Measurements from ENCODE around the gene TMPRSS6. TPM values are rescaled to one million over a fixed set of nuclear protein-coding genes. Genes with fewer than 3 reads are reported as not detected.

TMPRSS6 gene
- total RNA-seq, result not detected

DNA sequence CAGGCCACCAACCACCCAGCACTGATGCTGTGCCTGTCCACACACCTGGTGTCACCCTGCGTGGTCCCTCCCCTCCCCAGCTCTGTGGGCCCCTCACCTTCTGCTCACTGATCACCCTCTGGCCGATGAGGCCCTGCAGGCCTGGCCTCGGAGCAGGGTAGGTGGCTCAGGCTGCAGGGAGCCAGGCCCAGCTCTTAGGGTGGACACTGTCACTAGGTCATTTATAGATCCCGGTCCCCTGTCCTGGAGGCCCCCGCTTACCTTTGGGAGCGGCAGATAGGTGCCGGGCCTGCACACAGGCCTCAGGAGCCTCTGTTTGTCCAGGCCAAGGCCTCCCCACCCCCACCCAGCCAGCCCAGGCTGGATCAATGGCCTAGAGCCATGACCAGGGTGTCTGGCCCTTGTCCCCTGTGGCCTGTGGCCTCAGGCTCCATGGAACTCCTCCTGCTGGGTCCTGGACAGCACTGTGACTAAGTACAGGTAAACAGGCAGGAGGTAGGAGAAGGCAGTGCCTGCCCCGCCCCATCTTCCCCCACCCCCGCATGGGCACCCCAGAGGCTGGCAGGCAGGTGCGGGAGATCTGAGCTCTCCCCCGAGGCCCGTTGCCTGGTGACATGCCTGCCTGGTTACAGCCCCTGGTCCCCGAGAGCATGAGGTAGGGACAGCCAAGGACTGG is at the start of gene TMPRSS6:
Gene TMPRSS6 (minus strand): TSS at position 472 of the 676 bp plus-strand sequence. CDS start 6,296 bp downstream, outside the sequence.
- peaks cover 82% of the 10 kb centered on the region for H3K27me3 ChIP-seq
- no peaks in the 10 kb centered on the region for H3K9me3 ChIP-seq
- no peaks in the 10 kb centered on the region for H3K4me1 ChIP-seq
- TF ChIP-seq, protein P1, sequence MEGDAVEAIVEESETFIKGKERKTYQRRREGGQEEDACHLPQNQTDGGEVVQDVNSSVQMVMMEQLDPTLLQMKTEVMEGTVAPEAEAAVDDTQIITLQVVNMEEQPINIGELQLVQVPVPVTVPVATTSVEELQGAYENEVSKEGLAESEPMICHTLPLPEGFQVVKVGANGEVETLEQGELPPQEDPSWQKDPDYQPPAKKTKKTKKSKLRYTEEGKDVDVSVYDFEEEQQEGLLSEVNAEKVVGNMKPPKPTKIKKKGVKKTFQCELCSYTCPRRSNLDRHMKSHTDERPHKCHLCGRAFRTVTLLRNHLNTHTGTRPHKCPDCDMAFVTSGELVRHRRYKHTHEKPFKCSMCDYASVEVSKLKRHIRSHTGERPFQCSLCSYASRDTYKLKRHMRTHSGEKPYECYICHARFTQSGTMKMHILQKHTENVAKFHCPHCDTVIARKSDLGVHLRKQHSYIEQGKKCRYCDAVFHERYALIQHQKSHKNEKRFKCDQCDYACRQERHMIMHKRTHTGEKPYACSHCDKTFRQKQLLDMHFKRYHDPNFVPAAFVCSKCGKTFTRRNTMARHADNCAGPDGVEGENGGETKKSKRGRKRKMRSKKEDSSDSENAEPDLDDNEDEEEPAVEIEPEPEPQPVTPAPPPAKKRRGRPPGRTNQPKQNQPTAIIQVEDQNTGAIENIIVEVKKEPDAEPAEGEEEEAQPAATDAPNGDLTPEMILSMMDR (IDR thresholded peaks at IDR 0.05), result no peak
- TF ChIP-seq POLR2A (IDR thresholded peaks at IDR 0.05) (no peak), EP300 (IDR thresholded peaks at IDR 0.05) (no peak), POLR2AphosphoS5 (IDR thresholded peaks at IDR 0.05) (no peak)
- H3K27ac ChIP-seq, result no peak within 1 kb of the TSS
- no peaks in the 10 kb centered on the region for H3K36me3 ChIP-seq
- no peak for ATAC-seq
- no CpG with 5 or more reads among the region's 13 CpGs for WGBS, 2 donors (ENCODE audit: low coverage in 1 of 2)
- H3K4me3 ChIP-seq, result no peak within 1 kb of the TSS

- Histone ChIP-seq H3K27me3 (peaks cover 76% of the 10 kb centered on the region), H3K9me3 (no peaks in the 10 kb centered on the region), H3K36me3 (no peaks in the 10 kb centered on the region), H3K4me1 (no peaks in the 10 kb centered on the region), H3K27ac (no peak overlapping the region), H3K4me3 (no peak overlapping the region)
- TF ChIP-seq, protein P1 (IDR thresholded peaks at IDR 0.05), result no peak
- TF ChIP-seq POLR2A (IDR thresholded peaks at IDR 0.05) (no peak), POLR2AphosphoS5 (IDR thresholded peaks at IDR 0.05) (no peak), EP300 (IDR thresholded peaks at IDR 0.05) (no peak)
- WGBS, 2 donors (ENCODE audit: low coverage in 1 of 2), result 51 to 70% methylated on average over 3 to 5 of the region's 5 CpGs
- ATAC-seq, result no peak
Measured at GRCh38 chr22:37158963-37159290, 49.4 kb upstream of the TMPRSS6 start.

DNA sequence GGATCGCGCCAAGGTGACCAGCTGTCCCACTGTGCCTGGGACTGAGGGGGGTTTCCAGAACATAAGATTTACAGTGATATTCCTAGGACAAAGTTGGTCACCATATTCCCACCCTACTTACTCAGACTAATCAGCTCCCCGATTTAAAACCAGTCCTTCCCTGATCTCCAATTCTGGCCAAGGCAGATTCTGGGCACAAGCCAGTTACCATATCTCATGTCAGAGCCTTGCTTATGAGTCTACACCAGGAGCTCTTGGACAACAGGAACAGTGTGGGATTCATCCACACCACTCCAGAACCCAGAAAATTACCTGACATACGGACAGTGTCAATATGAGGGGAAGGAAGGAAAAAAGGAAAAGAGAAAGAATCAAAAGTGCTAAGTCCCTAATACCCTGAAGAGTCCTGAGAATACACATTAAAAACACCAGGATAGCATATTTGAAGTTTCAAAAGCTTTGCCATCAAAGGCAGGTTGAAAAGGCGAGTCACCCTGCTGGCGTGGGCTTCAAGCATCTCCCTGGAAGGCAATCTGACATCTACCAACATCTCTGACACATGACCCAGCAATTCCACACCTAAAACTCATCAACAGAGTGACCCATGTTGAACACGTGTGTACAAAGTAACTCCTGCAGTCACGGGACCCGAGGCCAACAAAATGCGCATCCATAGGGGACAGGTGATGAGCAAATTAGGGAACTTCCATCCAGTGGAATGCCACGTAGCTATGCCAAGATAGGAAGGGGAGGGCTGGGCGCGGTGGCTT is 48.2 kb upstream of the TMPRSS6 start:
- Histone ChIP-seq H3K27ac (no peak overlapping the region), H3K36me3 (no peaks in the 10 kb centered on the region), H3K27me3 (peaks cover 66% of the 10 kb centered on the region), H3K4me1 (no peaks in the 10 kb centered on the region), H3K4me3 (no peak overlapping the region), H3K9me3 (no peaks in the 10 kb centered on the region)
- TF ChIP-seq POLR2A (IDR thresholded peaks at IDR 0.05), result no peak
- TF ChIP-seq, protein P1 (IDR thresholded peaks at IDR 0.05), result no peak
- ATAC-seq, result no peak
- WGBS, 2 donors (ENCODE audit: low coverage in 1 of 2), result 75 to 90% methylated on average over 2 to 9 of the region's 13 CpGs

GRCh38 chr22:37156686-37157435 is 47.3 kb upstream of the TMPRSS6 start:
- TF ChIP-seq POLR2A (IDR thresholded peaks at IDR 0.05), result no peak
- no peak for TF ChIP-seq POLR2AphosphoS5 (IDR thresholded peaks at IDR 0.05)
- TF ChIP-seq, protein P1 (IDR thresholded peaks at IDR 0.05), result no peak
- no peak for TF ChIP-seq EP300 (IDR thresholded peaks at IDR 0.05)
- H3K4me1 ChIP-seq, result no peaks in the 10 kb centered on the region
- no peak for ATAC-seq

More at GRCh38 chr22:37156686-37157435, 47.3 kb upstream of the TMPRSS6 start:
- no peak overlapping the region for H3K4me3 ChIP-seq
- H3K36me3 ChIP-seq, result no peaks in the 10 kb centered on the region
- H3K9me3 ChIP-seq, result peaks cover 0 to under 1% (median 0%) of the 10 kb centered on the region in 3 donors
- H3K27me3 ChIP-seq, result peaks cover 59% of the 10 kb centered on the region
- 63 to 74% methylated on average over 2 to 7 of the region's 13 CpGs for WGBS, 2 donors (ENCODE audit: low coverage in 1 of 2)
- no peak overlapping the region for H3K27ac ChIP-seq
